Astrocyte (in vitro differentiated cells and primary cell): ENCODE data around the gene IDH1.

Experiments
- CTCF ChIP-seq: IDR thresholded peaks from 2 replicates; pipeline ENCODE4 v1.5.1; 2011; ENCODE audit warnings: low read depth, mild to moderate bottlenecking, inconsistent platforms, low read length, moderate library complexity; ENCODE audit not compliant: insufficient read depth
- EZH2 ChIP-seq: IDR thresholded peaks from 2 replicates; pipeline ENCODE4 v1.6.1; 2012; ENCODE audit warnings: mild to moderate bottlenecking, low read length, inconsistent platforms; ENCODE audit not compliant: insufficient read depth

GRCh38 chr2:208250388-208250787 lies 4.5 kb downstream of the IDH1 start:
- TF ChIP-seq CTCF (no peak), EZH2 (no peak)
